Hepatocyte (in vitro differentiated cells): ENCODE data around the gene ZNF385A. TPM values are rescaled to one million over a fixed set of nuclear protein-coding genes. Genes with fewer than 3 reads are reported as not detected.
A peak's percentile ranks its signal among the peaks of the same experiment; 100 is the strongest.

Experiments
- DNase-seq: peaks from one replicate; pipeline ENCODE4 v3.0.0-alpha.2; 2016; ENCODE audit warnings: low spot score
- H2AFZ ChIP-seq: fragments of 200-600 bp; sonication (generic); 2 replicates; pipeline ENCODE4 v1.6.0; 2016; ENCODE audit warnings: antibody characterized with exemption, mild to moderate bottlenecking
- H3K27ac ChIP-seq: fragments of 200-600 bp; sonication (generic); 2 replicates; pipeline ENCODE4 v1.5.1; 2016; ENCODE audit warnings: mild to moderate bottlenecking
- H3K27me3 ChIP-seq: fragments of 200-600 bp; sonication (generic); 2 replicates; pipeline ENCODE4 v1.6.1; 2016
- H3K36me3 ChIP-seq: fragments of 200-600 bp; sonication (generic); replicated peaks from 2 replicates; pipeline ENCODE4 v1.5.1; 2016; ENCODE audit warnings: low read depth; ENCODE audit not compliant: insufficient read depth
- H3K4me1 ChIP-seq: fragments of 200-600 bp; sonication (generic); 2 replicates; pipeline ENCODE4 v1.5.1; 2016; ENCODE audit warnings: mild to moderate bottlenecking, moderate library complexity; ENCODE audit not compliant: insufficient read depth
- H3K4me2 ChIP-seq: fragments of 200-600 bp; sonication (generic); 2 replicates; pipeline ENCODE4 v1.6.0; 2016
- H3K4me3 ChIP-seq: fragments of 200-600 bp; sonication (generic); 2 replicates; pipeline ENCODE4 v1.5.1; 2016; ENCODE audit warnings: mild to moderate bottlenecking
- H3K79me2 ChIP-seq: fragments of 200-600 bp; sonication (generic); 2 replicates; pipeline ENCODE4 v1.6.0; 2017; ENCODE audit warnings: mild to moderate bottlenecking
- H3K9me2 ChIP-seq: fragments of 200-600 bp; sonication (generic); replicated peaks from 2 replicates; pipeline ENCODE4 v1.6.0; 2017; ENCODE audit warnings: mild to moderate bottlenecking; ENCODE audit not compliant: insufficient read depth
- H3K9me3 ChIP-seq: fragments of 200-600 bp; sonication (generic); 2 replicates; pipeline ENCODE4 v1.5.1; 2016; ENCODE audit warnings: low read depth, mild to moderate bottlenecking
- H4K20me1 ChIP-seq: fragments of 200-600 bp; sonication (generic); 2 replicates; pipeline ENCODE4 v1.6.0; 2016; ENCODE audit warnings: mild to moderate bottlenecking; ENCODE audit not compliant: insufficient read depth, poor library complexity, severe bottlenecking
- CTCF ChIP-seq: fragments of 200-600 bp; sonication (generic); IDR thresholded peaks from 2 replicates; pipeline ENCODE4 v1.5.1; 2016; ENCODE audit warnings: antibody characterized with exemption, mild to moderate bottlenecking; ENCODE audit not compliant: poor library complexity
- EZH2 ChIP-seq: fragments of 200-600 bp; sonication (generic); IDR thresholded peaks from 2 replicates; pipeline ENCODE4 v1.6.1; 2016; ENCODE audit warnings: antibody characterized with exemption, mild to moderate bottlenecking, borderline replicate concordance
- EZH2phosphoT487 ChIP-seq: fragments of 200-600 bp; sonication (generic); IDR thresholded peaks from one replicate; pipeline ENCODE4 v1.6.1; 2018; ENCODE audit warnings: antibody characterized with exemption, mild to moderate bottlenecking, low read depth, moderate library complexity; ENCODE audit not compliant: unreplicated experiment, severe bottlenecking
- WGBS: methylation state at CpG from one replicate; pipeline ENCODE4 v1.1.6; 2016; ENCODE audit warnings: low lambda C conversion rate; ENCODE audit errors: missing lambda C conversion rate; 5-methylcytosine and 5-hydroxymethylcytosine counted together
- polyA plus RNA-seq: library from polyadenylated mRNA; unstranded; fragments of >200 nt; fragmentation: Nextera tagmentation; extraction: Ambion mirVana; gene quantifications from 2 replicates; pipeline ENCODE4 v1.2.1, GENCODE V29; 2016
- total RNA-seq: library from RNA; depleted of rRNA; stranded (reverse); fragments of >200 nt; gene quantifications from 2 replicates; pipeline ENCODE4 v1.2.3, GENCODE V29; 2014

ZNF385A gene
- total and polyA plus RNA-seq, 2 experiments from 2014 or later, result 4.2 to 5.6 TPM

GRCh38 chr12:54430471-54431069, 46.0 kb upstream of the ZNF385A start:
- no peak overlapping the region for H3K27ac ChIP-seq

GRCh38 chr12:54429014-54429471, 44.5 kb upstream of the ZNF385A start:
- H2AFZ ChIP-seq, result no peak overlapping the region
- peaks cover 7% of the 10 kb centered on the region for H3K4me1 ChIP-seq
- H3K4me3 ChIP-seq, result no peak overlapping the region
- no peak for DNase-seq
- 91% methylated on average over 3 of the region's 3 CpGs for WGBS
- H3K9me3 ChIP-seq, result no peaks in the 10 kb centered on the region
- no peaks in the 10 kb centered on the region for H3K36me3 ChIP-seq
- no peak for TF ChIP-seq EZH2phosphoT487
- no peak for TF ChIP-seq CTCF
- no peak for TF ChIP-seq EZH2
- no peaks in the 10 kb centered on the region for H4K20me1 ChIP-seq
- no peaks in the 10 kb centered on the region for H3K79me2 ChIP-seq
- H3K4me2 ChIP-seq, result peak overlapping the region; percentile 3
- no peak overlapping the region for H3K27ac ChIP-seq
- peaks cover 12% of the 10 kb centered on the region for H3K27me3 ChIP-seq
- H3K9me2 ChIP-seq, result no peaks in the 10 kb centered on the region

More at GRCh38 chr12:54430471-54431069, 46.0 kb upstream of the ZNF385A start:
- Histone ChIP-seq H3K4me2 (no peak overlapping the region), H3K4me3 (no peak overlapping the region), H3K9me2 (no peaks in the 10 kb centered on the region), H3K4me1 (peaks cover 7% of the 10 kb centered on the region), H4K20me1 (no peaks in the 10 kb centered on the region), H3K79me2 (no peaks in the 10 kb centered on the region), H2AFZ (no peak overlapping the region), H3K27me3 (peaks cover 4% of the 10 kb centered on the region), H3K9me3 (no peaks in the 10 kb centered on the region), H3K36me3 (no peaks in the 10 kb centered on the region)
- TF ChIP-seq CTCF (no peak), EZH2 (no peak), EZH2phosphoT487 (no peak)
- 93% methylated on average over 5 of the region's 5 CpGs for WGBS
- no peak for DNase-seq

- 74% methylated on average over 13 of the region's 13 CpGs for WGBS
- no peak overlapping the region for H2AFZ ChIP-seq
- no peaks in the 10 kb centered on the region for H3K9me3 ChIP-seq
- peaks cover 12% of the 10 kb centered on the region for H3K27me3 ChIP-seq
- H3K4me3 ChIP-seq, result no peak overlapping the region
- no peaks in the 10 kb centered on the region for H3K79me2 ChIP-seq
- H3K9me2 ChIP-seq, result no peaks in the 10 kb centered on the region
- no peak for DNase-seq
- H3K36me3 ChIP-seq, result no peaks in the 10 kb centered on the region
- H3K27ac ChIP-seq, result no peak overlapping the region
- H3K4me1 ChIP-seq, result peaks cover 7% of the 10 kb centered on the region
- TF ChIP-seq EZH2phosphoT487 (no peak), CTCF (no peak), EZH2 (no peak)
- no peaks in the 10 kb centered on the region for H4K20me1 ChIP-seq
- H3K4me2 ChIP-seq, result peak overlapping the region; percentile 3
Measured at GRCh38 chr12:54428050-54429013, 43.8 kb upstream of the ZNF385A start.
